ENCODE measurements around the gene TMEM123. TPM values are rescaled to one million over a fixed set of nuclear protein-coding genes. Genes with fewer than 3 reads are reported as not detected.

Gene TMEM123
- total and polyA plus RNA-seq, 2 of the 13 experiments (the other 11 are each of a cell fraction or from before 2014, with no cell fraction given): 365 to 2,761 TPM

- no peak; the same call in 1 of the 2 replicates for TF ChIP-seq PAXIP1 (CRISPR knock-in tag; conservative IDR thresholded peaks at IDR 0.05)
- peak; percentile 18 for TF ChIP-seq MED8 (CRISPR knock-in tag; IDR thresholded peaks at IDR 0.05; ENCODE audit: insufficient replicate concordance)
- no peak for TF ChIP-seq TOE1 (CRISPR knock-in tag; IDR thresholded peaks at IDR 0.05)
- TF ChIP-seq TAF1 (CRISPR knock-in tag; IDR thresholded peaks at IDR 0.05): peak; percentile 84
- TF ChIP-seq ZNF773 (CRISPR knock-in tag; IDR thresholded peaks at IDR 0.05; ENCODE audit: borderline replicate concordance): no peak; the same call in 1 of the 2 replicates
- no peak for TF ChIP-seq ZFP36L2 (CRISPR knock-in tag; IDR thresholded peaks at IDR 0.05)
- TF ChIP-seq NFAT5 (CRISPR knock-in tag; IDR thresholded peaks at IDR 0.05): no peak
- no peak for TF ChIP-seq KLF15 (CRISPR knock-in tag; IDR thresholded peaks at IDR 0.05; ENCODE audit: borderline replicate concordance)
- 0 out of 2 replicates have a peak, but pooled peaks have one; percentile 15 for TF ChIP-seq KDM6A (CRISPR knock-in tag; IDR thresholded peaks at IDR 0.05; ENCODE audit: low read depth)
- TF ChIP-seq HMG20B (CRISPR knock-in tag; conservative IDR thresholded peaks at IDR 0.05): no peak
- TF ChIP-seq EHMT2 (IDR thresholded peaks at IDR 0.05; ENCODE audit: borderline replicate concordance, low read depth, low read length): no peak
- TF ChIP-seq TFDP2 (CRISPR knock-in tag; IDR thresholded peaks at IDR 0.05): peak; percentile 64
- TF ChIP-seq REXO4 (CRISPR knock-in tag; IDR thresholded peaks at IDR 0.05; ENCODE audit: borderline replicate concordance): no peak
- no peak; the same call in 1 of the 2 replicates for TF ChIP-seq CBX5 (CRISPR knock-in tag; IDR thresholded peaks at IDR 0.05; ENCODE audit: borderline replicate concordance)
- no peak for TF ChIP-seq ESRRA (CRISPR knock-in tag; IDR thresholded peaks at IDR 0.05; ENCODE audit: low read depth)
Measured at GRCh38 chr11:102452461-102453301, at the start of gene TMEM123 (continued).

All from HepG2 (cell line).